Left renal pelvis (tissue), 4 donors: ENCODE results near the gene EMID1. TPM values are rescaled to one million over a fixed set of nuclear protein-coding genes. Genes with fewer than 3 reads are reported as not detected.
A peak's percentile ranks its signal among the peaks of the same experiment; 100 is the strongest.
"Not testable (repeated sequence)": the region's sequence is repeated elsewhere in the genome, so short reads cannot be mapped to it uniquely, and the experiment has no call there.

Experiments used
- DNase-seq, 4 donors: peaks; one replicate each; pipeline ENCODE4 v3.0.0-alpha.2; 2013; ENCODE audit warnings: low read depth in 4 of 4, low spot score in 3 of 4
- polyA plus RNA-seq, 4 donors: library from polyadenylated mRNA; unstranded; fragments of 120-200 nt; gene quantifications; one replicate each; pipeline ENCODE4 v1.2.1, GENCODE V29; 2013; ENCODE audit not compliant: insufficient read length in 4 of 4

Gene EMID1
- polyA plus RNA-seq, 4 donors = 7.7 to 122 (median 66.6) TPM

DNA sequence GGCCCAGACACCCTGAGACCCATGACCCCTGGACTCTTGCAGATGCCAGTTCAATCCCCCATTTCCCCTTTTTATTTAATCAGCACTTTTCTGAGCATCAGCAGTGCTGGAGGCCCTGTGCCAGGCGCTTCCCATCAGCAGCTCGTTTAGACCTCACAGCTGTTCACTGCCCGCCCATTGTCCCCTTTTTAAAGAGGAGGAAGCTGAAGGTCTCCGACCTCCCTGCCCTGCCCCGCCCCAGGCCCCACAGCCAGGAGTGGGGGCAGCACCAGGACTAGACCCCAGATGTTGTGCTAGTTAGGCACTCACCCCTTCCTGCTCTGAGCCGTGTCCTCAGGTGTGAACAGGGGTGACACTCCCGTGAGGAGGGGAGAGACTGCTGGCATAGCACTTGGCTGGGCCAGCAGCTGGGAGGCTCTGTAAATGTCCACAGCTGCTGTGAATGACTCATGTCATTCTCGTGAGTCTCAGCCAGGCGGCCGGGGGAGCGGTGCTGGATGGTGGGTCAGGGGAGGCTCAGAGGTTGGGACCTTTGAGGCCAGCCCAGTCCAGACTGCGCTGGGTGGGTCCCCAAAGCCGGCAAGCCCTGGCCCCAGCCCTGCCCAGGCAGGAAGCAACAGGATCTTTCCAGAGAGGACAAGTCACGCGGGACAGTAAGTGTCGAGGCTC is 19.9 kb downstream of the EMID1 start:
- no peak for DNase-seq

- DNase-seq = no peak
Measured at GRCh38 chr22:29226351-29226981, 20.8 kb downstream of the EMID1 start.

DNA sequence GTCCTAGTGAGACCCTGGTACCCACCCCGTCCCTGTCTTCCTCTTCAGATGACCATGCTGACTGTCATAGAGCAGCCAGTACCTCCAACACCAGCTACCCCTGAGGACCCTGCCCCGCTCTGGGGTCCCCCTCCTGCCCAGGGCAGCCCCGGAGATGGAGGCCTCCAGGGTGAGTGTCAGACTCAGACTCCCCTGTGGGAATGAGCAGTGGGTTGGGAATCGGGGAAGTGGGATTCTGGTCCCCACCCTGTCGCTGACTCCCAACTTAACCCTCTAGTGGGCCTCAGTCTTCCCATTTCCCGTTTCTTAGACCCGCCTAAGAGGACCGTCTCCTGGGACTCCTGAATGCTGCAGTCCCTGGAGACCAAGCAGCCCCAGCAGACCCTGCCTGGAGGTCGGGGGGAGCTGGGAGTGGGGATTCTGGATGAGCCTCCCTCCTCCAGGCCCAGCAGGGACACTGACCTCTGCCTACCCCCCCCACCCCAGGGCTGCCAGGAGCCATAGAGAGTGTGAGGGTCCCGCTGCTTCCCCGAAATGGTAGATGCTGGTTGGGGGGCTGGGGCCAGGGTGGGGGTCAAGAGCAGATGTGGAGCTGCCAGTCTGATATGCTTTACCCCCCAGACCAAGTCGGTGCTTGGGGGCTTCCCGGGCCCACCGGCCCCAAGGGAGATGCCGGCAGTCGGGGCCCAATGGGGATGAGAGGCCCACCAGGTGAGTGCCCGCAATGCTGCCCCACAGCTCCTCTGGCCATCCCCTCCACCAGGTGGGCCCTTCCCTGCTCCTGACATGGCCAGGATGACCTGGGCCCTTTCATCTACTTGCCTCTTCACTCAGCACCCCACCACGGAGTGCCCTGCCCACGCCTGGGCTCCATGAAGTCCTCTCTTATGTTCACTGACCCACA is 25.5 kb downstream of the EMID1 start:
- no peak for DNase-seq

GRCh38 chr22:29231971-29232959 is 26.6 kb downstream of the EMID1 start:
- DNase-seq = no peak

DNA sequence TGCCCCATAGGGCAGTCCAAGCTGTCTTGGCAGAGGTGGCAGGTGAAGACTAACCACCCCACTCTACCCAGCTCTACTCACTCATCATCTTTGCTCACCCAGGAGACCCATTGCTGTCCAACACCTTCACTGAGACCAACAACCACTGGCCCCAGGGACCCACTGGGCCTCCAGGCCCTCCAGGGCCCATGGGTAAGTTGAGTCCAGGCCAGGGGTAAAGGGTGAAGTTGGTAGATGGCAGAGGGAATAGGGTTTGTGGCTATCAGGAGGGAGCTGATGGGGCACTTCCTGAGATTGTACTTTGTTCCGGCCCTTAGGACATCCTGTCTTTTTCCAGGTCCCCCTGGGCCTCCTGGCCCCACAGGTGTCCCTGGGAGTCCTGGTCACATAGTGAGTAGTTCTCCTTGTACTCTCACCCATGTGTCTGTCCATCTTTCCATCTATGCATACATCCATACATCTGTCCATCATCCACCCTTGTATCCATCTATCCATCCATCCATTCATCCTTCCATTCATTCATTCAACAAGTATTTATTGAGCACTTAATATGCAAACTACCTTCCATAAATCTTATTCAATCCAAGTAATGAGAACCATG is 27.7 kb downstream of the EMID1 start:
- DNase-seq = no peak

DNA sequence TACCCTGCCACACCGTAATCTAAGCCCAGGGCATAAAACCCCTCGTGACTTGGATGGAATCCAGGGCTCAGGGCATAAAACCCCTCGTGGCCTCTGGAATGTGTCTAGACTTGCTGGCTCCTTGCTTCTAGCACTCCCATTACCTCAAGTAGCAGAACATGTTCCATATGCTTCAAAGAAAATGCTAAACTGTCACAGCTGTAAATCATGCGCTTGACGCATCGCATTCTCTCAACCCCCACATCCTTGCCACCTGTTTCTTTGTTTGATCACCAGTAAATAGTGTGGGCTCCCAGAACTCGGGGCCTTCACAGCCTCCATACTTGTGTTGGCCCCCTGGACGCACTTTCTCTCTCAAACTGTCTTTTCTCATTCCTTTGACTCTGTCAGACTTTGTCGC is 34.8 kb downstream of the EMID1 start:
- DNase-seq = not testable (repeated sequence)

DNA sequence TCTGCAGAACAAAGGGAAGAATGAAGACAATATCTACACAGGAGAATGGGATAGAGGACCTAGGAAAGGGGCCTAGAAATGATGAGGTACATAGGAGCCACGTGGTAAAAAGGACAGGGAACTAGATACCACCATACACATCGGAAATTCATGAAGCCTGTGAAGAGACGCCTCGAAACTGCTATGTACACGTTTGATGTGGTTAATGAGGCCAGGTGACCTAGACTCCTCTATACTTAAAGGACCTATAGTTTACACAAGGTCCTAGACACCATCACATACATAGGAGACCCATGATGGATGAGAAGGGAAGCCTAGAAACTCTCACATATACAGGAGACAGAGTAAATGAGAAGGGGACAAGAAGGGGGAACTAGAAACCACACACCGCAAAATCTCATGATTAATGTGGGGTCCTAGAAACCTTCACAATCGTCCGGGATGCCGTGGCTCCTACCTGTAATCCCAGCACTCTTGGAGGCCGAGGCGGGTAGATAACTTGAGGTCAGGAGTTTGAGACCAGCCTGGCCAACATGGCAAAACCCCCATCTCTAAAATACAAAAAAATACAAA is 38.3 kb downstream of the EMID1 start:
- DNase-seq = no peak

DNA sequence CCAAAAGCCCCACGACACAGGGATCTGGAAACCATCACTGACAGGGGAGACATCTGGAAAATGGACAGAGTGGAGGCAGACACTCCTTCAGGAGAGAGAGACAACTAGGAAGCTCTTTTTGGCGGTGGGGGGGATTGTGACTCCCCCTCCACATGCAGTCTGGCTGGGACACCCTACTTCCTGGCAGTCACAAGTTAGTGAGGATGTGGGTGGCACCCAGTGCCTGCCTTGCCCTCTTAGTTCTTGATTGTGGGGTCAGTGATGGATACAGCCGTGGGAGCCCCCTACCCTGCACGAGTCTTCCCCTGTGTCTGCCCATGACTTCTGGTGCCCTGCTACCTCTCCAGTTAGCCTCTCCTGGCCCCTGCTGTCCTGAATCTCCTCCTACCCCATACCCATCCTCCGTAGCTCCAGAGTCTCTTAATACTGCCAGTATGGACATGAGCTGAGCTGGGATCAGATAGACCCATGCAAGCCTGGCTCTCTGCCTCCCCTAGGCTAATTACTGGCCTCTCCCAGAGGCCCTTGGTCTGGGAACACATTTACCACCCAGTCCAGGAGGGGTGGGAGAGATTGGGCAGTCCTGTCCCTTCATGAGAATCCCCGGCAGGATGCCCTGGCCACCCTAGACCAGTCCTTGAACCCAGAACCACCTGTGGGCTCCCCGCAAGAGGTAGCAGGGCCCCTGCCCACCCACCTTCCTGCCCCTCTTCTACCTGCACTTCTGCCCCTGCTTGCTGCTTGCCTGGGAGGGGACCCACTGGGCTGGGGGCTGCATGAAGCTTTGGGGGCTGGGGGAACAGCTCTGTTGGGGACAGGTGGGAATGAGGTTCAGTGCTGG is 39.3 kb downstream of the EMID1 start:
- no peak for DNase-seq

DNA sequence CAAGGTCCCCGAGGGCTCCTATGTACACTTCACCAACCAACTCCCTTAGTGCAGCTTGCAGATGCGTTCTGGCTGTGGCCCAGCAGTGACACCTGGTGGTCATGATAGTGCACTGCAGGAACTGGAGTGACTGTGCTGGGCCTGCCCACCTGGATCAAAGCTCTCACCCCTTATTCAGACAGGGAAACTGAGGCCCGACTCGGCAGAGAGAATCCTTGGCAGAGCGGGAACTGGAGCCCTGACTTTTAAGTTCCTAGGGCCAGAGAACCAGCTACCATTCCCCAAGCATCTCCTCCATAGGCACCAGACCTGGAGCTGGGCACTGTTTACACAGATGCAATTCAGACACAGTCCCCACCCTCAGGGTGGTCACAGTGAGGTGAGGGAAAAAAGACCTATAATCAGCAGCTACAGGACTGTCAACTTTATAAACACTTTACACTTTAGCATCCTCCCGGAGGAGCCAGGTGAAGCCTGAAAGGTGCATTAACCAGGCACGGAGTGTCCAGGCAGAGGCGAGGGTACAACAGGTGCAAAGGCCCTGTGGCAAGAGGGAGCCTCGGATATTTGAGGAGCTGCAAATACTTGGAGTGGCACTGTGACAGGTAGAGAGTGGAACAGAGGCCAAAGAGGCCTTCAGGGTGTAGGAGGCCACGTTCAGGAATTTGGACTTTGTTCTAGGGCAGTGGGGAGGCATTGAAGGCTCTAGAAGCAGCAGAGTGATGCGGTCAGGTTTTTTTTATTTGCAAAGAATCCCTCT is 40.1 kb downstream of the EMID1 start:
- DNase-seq = peak in 2 of 4 donors; percentile 50

DNA sequence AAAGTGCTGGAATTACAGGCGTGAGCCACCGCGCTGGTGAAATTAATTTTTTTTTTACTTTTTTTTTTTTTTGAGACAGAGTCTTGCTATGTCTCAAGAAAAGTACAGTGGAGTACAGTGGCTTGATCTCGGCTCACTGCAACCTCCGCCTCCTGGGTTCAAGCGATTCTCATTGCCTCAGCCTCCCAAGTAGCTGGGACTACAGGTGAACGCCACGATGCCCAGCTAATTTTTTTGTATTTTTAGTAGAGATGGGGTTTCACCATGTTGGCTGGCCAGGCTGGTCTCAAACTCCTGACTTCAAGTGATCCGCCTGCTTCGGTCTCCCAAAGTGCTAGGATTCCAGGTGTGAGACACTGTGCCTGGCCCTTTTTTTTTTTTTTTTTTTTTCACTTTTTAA is 42.2 kb downstream of the EMID1 start:
- DNase-seq = not testable (repeated sequence)

GRCh38 chr22:29251265-29251664 is 45.6 kb downstream of the EMID1 start:
- no peak for DNase-seq

DNA sequence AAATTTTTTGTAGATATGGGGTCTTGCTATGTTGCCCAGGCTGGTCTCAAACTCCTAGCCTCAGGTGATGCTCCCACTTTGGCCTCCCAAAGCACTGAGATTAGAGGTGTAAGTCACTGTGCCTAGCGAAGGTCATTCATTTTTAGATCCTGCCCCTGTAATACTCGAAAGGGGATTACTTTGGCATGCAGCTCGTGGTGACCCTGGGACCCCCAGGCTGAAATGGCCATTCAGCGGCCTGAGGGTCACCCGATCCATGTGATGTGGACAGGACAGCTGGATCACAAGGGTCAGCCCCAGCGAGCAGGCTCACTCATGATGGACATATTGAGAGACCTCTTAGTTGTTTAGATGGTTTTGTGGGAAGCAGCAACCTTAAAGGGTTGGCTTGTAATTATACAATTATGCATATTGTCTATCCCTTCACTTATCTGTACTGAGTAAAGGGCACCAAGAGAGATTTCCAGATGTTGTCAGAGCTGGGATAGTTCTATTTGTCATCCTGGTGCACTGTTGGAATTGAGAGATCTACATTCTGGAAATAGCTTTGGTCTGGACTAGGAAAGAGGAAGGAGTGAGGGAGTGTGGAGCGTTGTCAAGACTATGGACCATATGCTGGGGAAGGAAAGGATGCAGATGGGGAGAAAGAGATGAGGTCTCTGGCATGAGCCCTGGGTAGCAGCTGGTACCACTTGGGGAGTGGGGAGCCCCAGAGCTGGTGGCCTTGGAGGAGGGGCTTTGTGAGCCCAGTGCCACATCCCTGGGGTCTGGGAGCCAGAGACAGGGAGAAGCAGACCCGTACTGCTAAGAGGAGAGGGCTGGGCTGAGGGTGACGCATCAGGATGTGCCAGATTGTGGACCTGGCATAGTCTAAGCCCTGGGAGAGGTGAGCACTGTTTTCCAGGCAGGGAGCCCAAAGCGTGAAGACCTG is 46.5 kb downstream of the EMID1 start:
- no peak for DNase-seq

GRCh38 chr22:29253561-29254285 is 48.0 kb downstream of the EMID1 start:
- DNase-seq = no peak

GRCh38 chr22:29254286-29254660 is 48.6 kb downstream of the EMID1 start:
- DNase-seq = no peak

DNA sequence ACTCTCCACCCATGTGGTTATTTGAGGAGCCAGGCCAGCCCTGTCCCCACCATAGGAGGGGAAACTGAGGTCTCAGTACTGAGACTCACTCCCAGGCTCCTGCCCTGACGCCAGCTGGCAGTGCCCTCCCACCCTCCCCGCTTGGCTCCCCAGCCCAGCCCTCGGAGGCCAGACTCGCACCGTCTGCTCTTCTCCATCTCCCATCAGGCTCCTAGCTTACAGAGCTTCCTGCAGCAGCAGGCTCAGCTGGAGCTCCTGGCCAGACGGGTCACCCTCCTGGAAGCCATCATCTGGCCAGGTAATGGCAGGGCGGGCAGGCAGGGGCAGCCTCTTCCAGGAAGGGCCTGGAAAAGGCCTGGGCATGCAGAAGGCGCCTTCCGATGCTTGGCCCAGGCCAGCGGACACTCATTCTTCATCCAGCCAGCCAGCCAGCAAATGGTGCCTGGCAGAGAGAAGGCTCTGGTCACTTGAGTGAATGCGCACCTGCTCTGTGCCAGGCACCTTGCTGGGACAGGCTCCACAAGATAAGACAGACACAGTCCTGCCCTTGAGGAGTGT is 49.4 kb downstream of the EMID1 start:
- no peak for DNase-seq
